ENCODE measurements around the gene RBM18. TPM values are rescaled to one million over a fixed set of nuclear protein-coding genes. Genes with fewer than 3 reads are reported as not detected.

RBM18 gene
- total RNA-seq, 4 donors from 2014 or later = 12.1 to 15.2 (median 13.7) TPM

DNA sequence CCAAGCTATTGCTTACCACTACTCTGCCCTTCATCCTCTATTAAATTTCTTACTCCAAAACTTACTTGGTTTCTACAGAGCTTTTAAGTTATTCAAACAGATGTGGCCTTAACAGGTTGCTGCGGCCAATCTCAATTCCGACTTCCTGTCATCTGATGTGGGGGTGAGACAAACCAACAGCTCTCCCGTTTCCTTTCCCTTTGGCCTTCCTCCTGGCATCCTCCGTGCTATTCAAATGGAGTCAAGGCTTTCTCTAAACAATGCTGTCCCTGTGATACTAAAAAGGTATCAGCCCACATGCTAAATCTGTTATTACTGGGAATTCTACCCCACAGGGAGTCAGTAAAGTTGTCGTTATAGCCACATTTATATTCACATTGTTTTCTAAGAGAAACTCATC lies 11.8 kb downstream of the RBM18 start:
- Histone ChIP-seq H3K27ac (no peak overlapping the region), H3K27me3 (no peaks in the 10 kb centered on the region), H3K9me3 (no peaks in the 10 kb centered on the region), H3K4me3 (replicated peaks in 1 of 3) (no peak overlapping the region), H3K4me1 (peaks cover 0 to 4% of the 10 kb centered on the region in 2 donors), H3K36me3 (peaks cover 0 to 21% of the 10 kb centered on the region in 2 donors)
- DNase-seq = no peak
- intact Hi-C loops (cut with DNase I) = no loop called here
- TF ChIP-seq, protein P1, sequence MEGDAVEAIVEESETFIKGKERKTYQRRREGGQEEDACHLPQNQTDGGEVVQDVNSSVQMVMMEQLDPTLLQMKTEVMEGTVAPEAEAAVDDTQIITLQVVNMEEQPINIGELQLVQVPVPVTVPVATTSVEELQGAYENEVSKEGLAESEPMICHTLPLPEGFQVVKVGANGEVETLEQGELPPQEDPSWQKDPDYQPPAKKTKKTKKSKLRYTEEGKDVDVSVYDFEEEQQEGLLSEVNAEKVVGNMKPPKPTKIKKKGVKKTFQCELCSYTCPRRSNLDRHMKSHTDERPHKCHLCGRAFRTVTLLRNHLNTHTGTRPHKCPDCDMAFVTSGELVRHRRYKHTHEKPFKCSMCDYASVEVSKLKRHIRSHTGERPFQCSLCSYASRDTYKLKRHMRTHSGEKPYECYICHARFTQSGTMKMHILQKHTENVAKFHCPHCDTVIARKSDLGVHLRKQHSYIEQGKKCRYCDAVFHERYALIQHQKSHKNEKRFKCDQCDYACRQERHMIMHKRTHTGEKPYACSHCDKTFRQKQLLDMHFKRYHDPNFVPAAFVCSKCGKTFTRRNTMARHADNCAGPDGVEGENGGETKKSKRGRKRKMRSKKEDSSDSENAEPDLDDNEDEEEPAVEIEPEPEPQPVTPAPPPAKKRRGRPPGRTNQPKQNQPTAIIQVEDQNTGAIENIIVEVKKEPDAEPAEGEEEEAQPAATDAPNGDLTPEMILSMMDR (IDR thresholded peaks at IDR 0.05) = no peak
- TF ChIP-seq POLR2A (IDR thresholded peaks at IDR 0.05) = no peak
- 67 to 69% methylated on average over 5 of the region's 5 CpGs for WGBS, 2 donors

DNA sequence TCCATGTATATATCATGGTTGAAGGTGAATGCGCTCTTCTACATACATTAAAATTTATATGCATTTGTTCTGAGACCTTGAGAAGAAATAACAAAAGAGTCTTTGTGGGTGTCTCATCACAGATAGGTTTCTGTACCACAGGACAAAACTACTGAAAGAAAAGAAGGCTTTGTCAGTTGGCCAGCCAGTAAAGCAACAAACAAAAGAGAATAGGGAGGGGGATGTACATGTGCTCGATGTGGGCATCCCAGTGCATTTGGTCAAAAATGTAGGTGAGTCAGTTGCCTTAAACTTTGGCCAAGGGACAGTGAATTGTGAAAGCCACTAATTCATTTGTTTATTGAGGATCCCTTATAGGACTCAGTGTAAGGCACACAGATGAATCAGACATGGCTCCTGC lies 13.3 kb downstream of the RBM18 start:
- WGBS, 2 donors = 89 to 90% methylated on average over 2 of the region's 2 CpGs
- Histone ChIP-seq H3K4me3 (replicated peaks in 1 of 3) (no peak overlapping the region), H3K27me3 (no peaks in the 10 kb centered on the region), H3K36me3 (peaks cover 4 to 30% of the 10 kb centered on the region in 2 donors), H3K27ac (no peak overlapping the region), H3K9me3 (no peaks in the 10 kb centered on the region), H3K4me1 (peaks cover 0 to 4% of the 10 kb centered on the region in 2 donors)
- no peak for TF ChIP-seq POLR2A (IDR thresholded peaks at IDR 0.05)
- TF ChIP-seq, protein P1 (IDR thresholded peaks at IDR 0.05) = no peak
- intact Hi-C loops (cut with DNase I) = no loop called here
- DNase-seq = no peak

DNA sequence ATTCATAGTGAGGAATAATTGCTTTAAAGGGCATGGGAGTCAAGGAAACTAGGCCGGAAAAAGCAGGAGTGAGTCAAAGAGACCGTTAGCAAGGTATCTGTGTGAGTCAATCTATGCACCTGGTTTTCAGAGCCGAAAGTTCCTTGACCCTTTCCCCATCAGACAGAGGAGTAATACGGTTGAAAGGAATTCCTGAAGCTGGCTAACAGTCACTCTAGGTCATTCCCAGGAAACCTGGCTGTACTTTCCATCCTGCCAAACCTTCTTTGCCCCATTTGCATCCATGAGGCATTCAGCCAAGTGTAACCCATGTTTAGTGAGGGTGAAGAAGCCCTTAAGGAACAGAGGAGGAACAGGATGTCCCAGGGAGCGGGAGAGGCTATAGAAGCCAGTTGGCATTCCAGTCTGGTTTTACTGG lies 16.2 kb downstream of the RBM18 start:
- intact Hi-C loops (cut with DNase I) = no loop called here
- WGBS, 2 donors = 76 to 94% methylated on average over 5 of the region's 5 CpGs
- no peak for DNase-seq
- Histone ChIP-seq H3K27ac (no peak overlapping the region), H3K9me3 (no peaks in the 10 kb centered on the region), H3K36me3 (peaks cover 20 to 55% of the 10 kb centered on the region in 2 donors), H3K4me1 (peaks cover 0 to 2% of the 10 kb centered on the region in 2 donors), H3K27me3 (no peaks in the 10 kb centered on the region), H3K4me3 (replicated peaks in 1 of 3) (no peak overlapping the region)
- no peak for TF ChIP-seq POLR2A (IDR thresholded peaks at IDR 0.05)
- TF ChIP-seq, protein P1 (IDR thresholded peaks at IDR 0.05) = no peak

DNA sequence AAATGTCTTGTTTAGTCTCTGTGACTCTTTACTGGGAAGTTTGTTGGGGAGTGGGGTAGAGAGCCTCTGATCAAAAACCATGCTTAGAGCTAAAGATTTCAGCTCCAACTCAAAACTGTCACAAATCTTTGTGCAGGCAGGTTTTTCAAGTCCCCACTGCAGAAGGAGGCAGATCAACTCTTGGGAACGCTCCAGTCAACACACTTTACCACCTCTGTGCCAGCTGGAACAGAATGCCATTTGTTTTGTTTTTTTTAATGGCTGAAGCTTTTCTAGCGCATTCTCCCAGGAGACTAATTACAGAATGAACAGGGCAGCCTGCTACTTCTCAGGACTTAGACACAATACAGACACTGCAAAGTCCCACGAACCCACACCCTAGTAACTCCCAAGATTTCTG lies 18.0 kb downstream of the RBM18 start:
- H3K4me1 ChIP-seq = no peaks in the 10 kb centered on the region
- intact Hi-C loops (cut with DNase I) = no loop called here
- 86 to 88% methylated on average over 3 of the region's 3 CpGs for WGBS, 2 donors
- H3K4me3 ChIP-seq (replicated peaks in 1 of 3) = no peak overlapping the region
- no peaks in the 10 kb centered on the region for H3K9me3 ChIP-seq
- H3K27ac ChIP-seq = no peak overlapping the region
- no peak for TF ChIP-seq POLR2A (IDR thresholded peaks at IDR 0.05)
- TF ChIP-seq, protein P1 (IDR thresholded peaks at IDR 0.05) = no peak
- no peak for DNase-seq
- H3K27me3 ChIP-seq = no peaks in the 10 kb centered on the region
- peaks cover 35 to 63% of the 10 kb centered on the region in 2 donors for H3K36me3 ChIP-seq

DNA sequence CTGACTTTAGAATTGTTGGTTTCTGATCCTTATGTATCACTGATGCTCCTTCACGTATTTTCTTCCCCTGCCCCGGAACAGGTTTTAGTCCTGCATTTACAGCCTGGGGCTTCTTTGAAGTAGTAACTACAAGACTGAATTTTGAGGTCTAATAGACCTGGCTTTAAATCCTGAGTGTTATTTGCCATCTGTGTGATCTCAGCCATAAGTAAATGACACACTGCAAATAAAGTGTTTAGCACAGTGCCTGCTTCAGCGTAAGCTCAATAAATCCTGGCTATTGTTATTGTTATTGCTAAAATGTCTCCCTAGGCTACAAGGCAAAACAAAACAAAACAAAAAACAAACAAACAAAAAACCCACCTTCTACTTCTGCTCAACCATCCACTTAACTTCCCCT lies 20.3 kb downstream of the RBM18 start:
- Histone ChIP-seq H3K27ac (no peak overlapping the region), H3K4me1 (no peaks in the 10 kb centered on the region), H3K27me3 (no peaks in the 10 kb centered on the region), H3K9me3 (no peaks in the 10 kb centered on the region), H3K36me3 (peaks cover 51 to 70% of the 10 kb centered on the region in 2 donors), H3K4me3 (replicated peaks in 1 of 3) (no peak overlapping the region)
- DNase-seq = no peak
- intact Hi-C loops (cut with DNase I) = no loop called here
- TF ChIP-seq POLR2A (IDR thresholded peaks at IDR 0.05) = no peak
- TF ChIP-seq, protein P1 (IDR thresholded peaks at IDR 0.05) = no peak
- 92 to 98% methylated on average over 3 of the region's 3 CpGs for WGBS, 2 donors
